Measurements from ENCODE around the gene MPRIP.

- TF ChIP-seq CTCF (IDR thresholded peaks at IDR 0.05), result no peak
- TF ChIP-seq, protein P1, sequence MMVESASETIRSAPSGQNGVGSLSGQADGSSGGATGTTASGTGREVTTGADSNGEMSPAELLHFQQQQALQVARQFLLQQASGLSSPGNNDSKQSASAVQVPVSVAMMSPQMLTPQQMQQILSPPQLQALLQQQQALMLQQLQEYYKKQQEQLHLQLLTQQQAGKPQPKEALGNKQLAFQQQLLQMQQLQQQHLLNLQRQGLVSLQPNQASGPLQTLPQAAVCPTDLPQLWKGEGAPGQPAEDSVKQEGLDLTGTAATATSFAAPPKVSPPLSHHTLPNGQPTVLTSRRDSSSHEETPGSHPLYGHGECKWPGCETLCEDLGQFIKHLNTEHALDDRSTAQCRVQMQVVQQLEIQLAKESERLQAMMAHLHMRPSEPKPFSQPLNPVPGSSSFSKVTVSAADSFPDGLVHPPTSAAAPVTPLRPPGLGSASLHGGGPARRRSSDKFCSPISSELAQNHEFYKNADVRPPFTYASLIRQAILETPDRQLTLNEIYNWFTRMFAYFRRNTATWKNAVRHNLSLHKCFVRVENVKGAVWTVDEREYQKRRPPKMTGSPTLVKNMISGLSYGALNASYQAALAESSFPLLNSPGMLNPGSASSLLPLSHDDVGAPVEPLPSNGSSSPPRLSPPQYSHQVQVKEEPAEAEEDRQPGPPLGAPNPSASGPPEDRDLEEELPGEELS (CRISPR knock-in tag; IDR thresholded peaks at IDR 0.05), result no peak
- TF ChIP-seq MAX (CRISPR knock-in tag; IDR thresholded peaks at IDR 0.05), result no peak
- no peak for TF ChIP-seq SOX15 (CRISPR knock-in tag; IDR thresholded peaks at IDR 0.05)
- no peak for TF ChIP-seq E2F1 (CRISPR knock-in tag; IDR thresholded peaks at IDR 0.05)
These were observed 127.1 kb downstream of the MPRIP start for GRCh38 chr17:17169396-17169795.
